GM19238 (cell line): ENCODE results near the gene TWIST2.

Experiments used
- DNase-seq: peaks from one replicate; pipeline ENCODE4 v3.0.0; 2011; ENCODE audit warnings: low spot score; ENCODE audit not compliant: insufficient read length

Gene TWIST2

DNA sequence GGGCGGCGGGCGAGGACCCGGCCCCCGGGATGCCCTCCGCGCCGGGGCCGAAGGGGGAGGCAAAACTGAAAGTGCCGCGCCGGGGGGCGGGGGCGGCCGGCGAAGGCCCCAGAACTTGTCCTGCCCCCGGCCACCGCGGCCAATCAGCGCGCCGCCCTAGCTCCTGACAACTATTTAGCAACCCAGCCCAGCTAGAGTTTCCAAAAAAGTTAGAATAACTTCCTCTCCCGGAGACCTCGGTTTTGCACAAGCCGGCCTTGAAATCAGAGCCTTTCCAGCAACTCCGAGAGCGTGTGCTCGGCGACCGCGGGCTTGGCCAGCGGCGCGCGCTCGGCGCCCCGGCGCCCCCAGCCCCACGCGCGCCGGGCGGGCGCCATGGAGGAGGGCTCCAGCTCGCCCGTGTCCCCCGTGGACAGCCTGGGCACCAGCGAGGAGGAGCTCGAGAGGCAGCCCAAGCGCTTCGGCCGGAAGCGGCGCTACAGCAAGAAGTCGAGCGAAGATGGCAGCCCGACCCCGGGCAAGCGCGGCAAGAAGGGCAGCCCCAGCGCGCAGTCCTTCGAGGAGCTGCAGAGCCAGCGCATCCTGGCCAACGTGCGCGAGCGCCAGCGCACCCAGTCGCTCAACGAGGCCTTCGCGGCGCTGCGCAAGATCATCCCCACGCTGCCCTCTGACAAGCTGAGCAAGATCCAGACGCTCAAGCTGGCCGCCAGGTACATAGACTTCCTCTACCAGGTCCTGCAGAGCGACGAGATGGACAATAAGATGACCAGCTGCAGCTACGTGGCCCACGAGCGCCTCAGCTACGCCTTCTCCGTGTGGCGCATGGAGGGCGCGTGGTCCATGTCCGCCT lies at the start of gene TWIST2:
TSS of gene TWIST2 (plus strand) at position 245 of the 850 bp plus-strand sequence. CDS start at position 376, 131 bp downstream.
- DNase-seq: no peak

DNA sequence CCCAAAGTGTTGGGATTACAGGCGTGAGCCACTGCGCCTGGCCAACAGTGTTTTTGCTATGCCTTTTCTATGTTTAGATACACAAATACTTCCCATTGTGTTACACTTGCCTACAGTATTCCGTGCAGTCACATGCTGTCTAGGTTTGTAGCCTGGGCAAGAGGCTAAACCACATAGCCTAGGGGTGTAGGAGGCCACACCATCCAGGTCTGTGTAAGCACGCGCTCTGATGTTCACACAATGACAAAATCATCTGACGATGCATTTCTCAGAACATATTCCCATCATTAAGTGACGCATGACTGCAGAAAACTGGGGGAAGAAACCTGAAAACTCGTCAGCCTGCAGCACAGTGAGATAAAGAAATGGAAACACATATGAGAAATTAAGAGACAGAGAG lies 46.1 kb upstream of the TWIST2 start:
- no peak for DNase-seq

DNA sequence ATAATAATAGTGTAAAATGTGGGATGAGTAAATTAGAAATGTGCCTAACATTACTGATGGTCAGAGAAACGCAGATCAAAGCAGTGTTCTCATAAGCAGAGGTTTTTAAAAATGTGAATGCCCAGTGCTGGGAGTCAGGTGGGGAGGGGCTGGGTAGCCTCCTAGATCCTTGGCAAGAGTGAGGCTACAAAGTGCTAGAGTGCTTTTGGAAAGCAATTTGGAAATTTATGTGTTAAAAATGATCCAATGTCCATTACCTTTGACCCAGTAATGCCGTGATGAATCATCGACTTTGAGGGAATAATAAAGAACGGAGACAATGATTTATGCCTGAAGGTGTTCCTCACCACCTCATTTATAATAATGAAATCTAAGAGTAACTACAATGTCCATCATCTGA lies 44.9 kb upstream of the TWIST2 start:
- no peak for DNase-seq

DNA sequence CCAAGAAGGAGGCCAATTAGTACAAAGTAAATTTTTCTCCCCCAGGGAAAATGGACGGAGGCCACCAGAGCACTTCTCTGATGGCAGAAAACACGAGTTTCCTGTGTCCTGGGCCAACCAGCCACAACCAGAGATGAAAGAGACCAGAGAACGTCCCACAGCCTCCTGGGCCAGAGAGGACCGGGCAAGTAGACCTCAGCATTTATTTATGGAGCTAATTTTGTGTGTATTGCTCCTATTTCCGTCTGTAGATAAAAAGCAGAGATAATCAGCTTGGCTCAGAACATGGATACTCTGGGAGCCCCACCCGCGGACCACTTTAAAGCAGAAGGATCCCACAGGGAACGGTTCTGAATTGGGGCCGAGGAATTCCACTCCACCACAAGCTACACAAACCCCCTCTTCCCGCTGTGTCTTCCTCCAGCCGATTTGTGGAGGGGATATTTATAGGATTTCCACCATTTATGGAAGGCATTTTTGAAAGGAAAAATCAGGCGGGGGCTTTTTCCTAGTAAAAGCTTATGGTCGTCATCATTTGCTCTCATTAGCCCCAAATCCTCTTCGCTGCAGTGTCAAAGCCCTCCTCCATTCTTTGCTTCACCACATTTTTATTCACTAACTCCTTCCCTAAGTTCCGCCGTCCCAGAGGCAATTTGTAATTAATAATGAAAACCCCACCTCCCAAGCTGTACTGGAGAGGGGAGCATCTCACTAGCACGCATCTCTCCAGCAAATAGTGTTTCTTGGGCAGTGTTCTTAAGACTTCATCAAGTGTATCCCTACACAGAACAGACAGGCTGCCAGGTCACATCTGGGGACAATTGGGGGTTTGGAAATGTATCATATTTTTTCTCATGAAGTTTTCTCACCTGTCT lies 43.7 kb upstream of the TWIST2 start:
- DNase-seq: no peak

DNA sequence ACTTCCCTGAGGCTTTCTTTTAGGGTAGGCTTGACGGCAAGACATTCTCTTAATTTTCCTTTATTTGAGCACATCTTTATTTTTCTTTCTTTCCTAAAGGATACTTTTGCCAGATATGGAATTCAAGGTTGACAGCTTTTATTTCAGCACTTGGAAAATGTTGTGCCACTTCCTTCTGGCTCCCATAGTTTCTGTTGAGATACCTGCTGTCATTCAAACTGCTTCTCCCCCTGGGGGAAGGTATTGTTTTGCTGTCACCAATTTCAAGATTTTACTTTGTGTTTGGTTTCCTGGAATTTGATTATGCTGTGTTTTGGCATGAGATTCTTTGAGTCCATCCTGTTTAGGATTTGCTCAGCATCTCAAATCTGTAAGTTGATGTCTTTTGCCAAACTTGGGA lies 39.1 kb upstream of the TWIST2 start:
- DNase-seq: no peak

DNA sequence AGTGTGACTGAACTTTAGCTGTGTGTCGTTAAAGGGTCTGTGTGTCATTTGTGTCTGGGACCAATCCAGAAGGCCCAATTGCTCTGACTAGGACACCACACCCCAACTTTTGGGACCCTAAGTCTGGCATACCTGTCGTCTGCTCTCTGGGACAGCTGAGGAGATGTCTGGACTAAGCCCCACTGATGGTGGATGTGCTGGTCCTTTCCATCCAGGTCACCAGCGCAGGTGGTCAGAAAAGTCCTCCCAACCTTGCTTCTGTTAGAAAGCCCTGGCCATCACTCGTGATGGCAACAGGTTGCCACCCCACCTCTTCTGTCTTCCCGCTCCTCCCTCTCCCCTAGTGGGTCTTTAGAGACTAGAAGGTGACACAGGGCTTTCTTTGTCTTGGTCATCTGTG lies 37.6 kb upstream of the TWIST2 start:
- DNase-seq: no peak

DNA sequence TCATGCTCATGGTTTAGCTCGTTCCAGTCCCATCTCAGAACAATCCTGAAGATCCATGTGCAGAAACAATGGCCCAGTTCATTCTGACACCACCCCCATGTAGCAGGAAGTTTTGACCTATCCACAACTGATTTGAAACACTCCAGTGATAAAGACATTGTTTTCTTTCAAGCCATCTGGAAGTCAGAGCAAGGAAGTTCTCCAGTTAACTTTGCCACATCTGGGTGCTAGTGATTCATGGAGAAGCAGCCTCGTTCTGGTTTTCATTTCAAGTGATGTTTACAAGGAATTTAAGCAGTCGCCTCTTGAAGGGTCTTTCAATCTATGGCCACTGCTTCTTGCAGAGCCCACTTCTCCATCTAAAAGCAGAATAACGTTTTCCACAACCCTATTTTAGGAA lies 36.6 kb upstream of the TWIST2 start:
- no peak for DNase-seq

DNA sequence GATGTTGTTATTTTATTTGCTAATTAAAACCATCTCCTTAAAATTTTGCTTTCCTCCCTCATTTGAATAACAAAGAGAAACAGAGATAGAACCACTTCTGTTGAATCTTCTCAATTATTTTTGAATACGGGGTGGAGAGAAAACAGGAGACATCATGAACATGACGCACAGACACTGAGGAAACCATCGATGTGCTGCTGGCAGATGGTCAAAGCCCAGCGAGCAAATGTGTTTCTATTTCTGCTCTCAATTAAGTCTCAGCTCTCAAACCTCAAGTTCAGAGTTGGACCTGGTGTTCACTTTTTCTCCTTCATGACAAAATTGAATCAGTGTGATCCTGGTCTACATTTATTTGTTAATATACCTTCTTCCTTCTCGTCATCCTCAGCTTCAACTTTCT lies 36.1 kb upstream of the TWIST2 start:
- DNase-seq: no peak

DNA sequence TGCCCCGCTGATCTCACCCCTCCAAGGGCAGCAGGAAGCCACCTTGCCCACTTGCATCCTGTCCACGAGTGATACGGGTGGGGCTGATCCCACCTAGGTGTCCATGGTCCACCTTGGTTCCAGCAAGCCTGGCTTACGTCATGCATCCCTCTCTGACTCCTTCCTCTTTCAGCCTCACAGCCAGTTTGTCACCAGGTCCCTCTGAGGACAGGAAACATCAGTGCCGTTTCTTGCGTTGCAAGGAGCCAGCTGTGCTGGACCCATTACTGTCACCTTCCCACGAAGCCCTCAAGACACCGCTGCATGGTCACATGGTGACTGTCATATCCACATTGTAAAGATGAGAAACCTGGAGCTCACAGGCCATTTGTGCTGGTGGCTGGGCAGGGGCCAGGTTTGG lies 34.8 kb upstream of the TWIST2 start:
- DNase-seq: no peak

DNA sequence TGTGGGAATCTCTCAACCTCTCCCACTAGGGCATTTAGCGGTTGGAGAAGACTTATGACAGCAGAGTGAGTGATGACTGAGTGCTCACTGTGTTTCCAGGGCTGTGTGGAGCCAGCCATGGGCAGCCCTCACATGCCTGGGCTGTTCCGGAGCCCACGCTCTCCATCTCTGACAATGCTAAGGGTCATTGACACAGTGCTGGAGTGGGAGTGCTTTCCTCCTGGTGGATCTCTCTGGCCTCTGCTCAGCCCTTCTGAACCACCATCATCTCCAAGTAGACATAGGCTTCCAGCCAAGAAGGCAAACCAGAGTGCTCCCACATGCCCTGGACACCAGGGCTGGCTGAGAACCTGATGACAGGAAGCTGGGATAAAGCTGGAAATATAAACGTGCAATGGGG lies 33.1 kb upstream of the TWIST2 start:
- DNase-seq: no peak

DNA sequence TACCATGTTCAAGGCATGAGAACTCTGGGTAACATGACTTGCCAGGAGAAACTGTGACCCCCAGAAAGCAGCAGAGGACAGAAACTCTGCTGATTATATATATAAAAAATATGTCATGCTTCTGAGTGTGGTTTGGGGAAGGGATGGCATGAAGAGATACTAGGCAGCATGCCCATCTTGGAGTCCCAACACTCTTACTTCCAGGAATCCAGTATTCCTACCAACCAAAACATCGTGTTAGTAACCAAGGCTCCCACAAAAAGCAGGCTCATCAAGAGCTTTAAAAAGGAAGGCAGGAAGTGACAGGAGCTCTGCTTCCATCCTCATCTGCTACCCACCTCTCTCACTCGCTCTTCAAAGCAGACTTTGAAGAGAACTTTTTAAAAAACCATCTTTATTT lies 31.6 kb upstream of the TWIST2 start:
- DNase-seq: no peak

DNA sequence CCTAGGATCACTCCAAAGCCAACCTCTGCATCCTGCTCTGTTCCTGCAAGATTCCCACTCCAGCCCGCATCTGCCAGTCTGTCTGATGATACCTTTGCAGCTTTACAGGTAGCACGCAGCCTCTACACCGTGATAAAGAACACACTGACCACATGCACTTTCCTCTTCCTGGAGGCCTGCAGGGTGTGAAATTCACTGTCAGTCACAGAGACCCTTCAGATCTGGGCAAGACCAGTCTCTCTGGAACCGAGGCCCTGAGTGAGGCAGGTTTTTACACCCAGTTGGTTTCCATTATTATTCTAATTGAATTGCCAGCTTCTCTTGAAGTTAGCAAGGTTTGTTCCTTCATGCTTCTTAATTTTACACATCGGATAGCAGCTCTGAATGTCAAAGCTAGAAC lies 30.5 kb upstream of the TWIST2 start:
- no peak for DNase-seq

DNA sequence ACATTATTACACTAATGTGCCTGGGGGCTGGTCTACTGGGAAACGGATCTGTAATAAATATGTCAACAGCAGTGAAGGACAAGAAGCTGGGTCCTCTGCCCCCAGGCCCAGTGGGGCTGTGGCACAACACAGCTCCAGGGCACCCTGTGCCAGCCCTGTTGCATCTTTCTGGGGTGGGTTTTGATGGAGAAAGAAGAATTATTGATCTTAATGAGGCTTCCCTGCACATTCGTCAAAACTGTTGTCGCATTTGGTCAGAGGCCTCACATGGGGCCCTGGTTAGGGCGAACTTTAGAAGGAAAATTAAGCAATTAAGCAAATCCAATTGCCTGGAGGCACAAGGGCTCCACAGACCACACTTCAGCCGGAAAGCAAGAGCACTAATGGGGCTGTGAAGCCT lies 30.0 kb upstream of the TWIST2 start:
- DNase-seq: no peak

DNA sequence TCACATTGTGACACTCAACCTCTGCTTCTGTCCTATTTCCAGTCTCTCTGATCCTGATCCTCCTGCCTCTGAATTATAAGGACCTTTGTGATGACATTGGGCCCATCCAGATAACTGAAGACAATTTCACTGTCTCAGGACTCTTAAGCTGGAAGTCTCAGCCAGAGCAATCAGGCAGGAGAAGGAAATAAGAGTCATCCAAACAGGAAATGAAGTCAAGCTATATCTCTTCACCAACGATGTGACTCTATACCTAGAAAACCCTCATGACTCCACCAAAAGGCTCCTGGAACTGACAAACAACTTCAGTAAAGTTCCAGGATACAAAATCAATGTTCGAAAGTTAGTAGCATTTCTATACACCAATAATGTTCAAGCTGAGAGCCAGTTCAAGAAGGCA lies 29.3 kb upstream of the TWIST2 start:
- DNase-seq: no peak

DNA sequence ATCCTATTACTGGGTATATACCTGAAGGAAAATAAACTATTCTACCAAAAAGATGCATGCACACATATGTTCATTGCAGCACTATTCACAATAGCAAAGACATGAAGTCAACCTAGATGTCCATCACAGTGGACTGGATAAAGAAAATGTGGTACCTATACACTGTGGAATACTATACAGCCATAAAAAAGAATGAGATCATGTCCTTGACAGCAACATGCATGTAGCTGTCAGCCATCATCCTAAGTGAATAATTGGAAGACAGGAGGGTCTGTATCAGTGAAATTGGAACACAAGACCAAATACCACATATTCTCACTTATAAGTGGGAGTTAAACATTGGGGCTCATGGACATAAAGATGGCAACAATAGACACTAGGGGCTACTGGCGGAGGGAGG lies 27.7 kb upstream of the TWIST2 start:
- no peak for DNase-seq

DNA sequence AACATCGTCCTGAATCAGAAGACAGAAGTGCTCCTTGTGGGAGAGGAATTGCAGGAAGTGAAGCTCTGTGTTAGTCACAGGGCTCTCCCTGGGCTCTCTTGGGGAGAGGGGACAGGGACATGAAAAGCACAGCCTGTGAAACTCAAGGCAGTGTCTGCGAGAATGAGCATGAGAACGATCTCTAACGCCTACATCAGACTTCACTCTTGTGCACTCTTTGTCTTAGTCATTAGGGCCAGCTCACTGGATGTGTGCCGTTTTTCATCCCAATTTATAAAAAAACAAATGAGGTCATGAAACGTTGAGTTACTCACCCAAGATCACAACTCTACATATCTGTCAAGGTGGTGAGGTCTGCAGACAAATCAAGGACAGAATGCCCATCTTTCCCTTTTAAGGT lies 27.0 kb upstream of the TWIST2 start:
- no peak for DNase-seq

DNA sequence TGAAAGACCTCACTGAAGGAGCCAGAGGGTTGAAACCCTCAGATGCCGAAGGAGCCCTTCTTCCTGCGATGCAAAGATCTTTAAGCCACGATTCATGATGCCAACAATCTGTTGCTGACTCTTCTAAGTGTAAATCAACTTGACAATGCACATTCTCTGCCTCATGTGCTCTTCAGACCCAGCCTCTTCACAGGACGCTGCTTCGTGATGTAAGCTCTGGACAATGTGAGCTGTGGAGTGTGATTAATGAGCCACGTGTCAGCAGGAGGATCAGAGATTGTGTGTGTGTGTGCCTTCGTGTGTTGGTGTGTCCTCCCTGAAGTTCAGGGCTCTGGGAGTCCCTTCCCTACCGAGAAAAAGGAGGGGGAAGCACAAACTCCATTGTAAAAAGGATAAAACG lies 26.5 kb upstream of the TWIST2 start:
- no peak for DNase-seq

DNA sequence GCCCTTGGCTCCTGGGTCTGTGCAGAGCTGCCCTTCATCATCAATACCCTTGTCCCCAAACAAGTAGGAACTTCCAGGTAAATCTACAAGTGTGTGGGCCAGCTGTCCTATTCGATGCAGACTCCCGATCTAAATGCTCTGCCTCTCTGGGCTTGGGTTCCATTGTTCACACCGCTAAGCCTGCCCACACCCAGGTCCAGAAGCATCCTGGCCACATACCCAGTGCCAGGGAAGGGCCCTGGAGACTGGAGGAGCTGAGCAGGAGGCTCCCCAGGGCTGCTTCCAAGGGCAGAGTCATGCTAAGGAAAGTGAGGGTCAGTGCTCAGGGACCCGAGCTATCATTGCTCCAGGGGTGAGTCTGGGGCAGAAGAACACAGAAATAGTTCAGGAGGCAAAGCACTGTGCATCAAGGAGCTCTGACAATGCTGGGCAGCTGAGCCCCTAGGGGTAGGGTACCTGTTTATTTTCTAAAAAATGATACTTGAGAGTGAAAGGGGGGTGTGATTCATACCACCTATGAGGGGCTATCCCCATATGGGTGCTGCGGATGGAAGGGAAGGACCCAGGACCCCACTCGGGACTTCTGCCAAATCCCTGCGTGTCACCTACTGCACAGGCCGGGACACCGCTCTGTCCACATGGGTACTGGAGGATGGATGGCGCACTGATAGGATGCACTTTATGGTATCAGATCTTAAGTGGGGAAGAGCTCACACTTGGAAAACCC lies 25.8 kb upstream of the TWIST2 start:
- DNase-seq: no peak

DNA sequence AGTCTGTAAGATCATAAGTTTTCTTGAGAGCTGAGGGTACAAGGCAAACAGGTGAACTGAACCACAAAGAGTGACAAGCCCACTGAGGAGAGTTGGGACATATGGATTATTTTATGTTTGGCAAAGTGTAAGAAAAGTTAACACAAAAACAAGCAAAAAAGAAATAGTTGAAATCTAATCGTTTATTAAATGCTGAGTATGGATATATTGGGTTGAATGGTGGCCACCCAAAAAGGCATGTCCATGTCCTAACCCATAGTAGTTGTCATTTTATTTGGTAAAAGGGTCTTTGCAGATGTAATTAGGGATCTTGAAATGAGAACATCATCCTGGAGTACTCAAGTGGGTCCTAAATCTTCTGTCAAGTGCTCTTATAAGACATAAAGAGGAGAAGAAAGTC lies 24.9 kb upstream of the TWIST2 start:
- no peak for DNase-seq

DNA sequence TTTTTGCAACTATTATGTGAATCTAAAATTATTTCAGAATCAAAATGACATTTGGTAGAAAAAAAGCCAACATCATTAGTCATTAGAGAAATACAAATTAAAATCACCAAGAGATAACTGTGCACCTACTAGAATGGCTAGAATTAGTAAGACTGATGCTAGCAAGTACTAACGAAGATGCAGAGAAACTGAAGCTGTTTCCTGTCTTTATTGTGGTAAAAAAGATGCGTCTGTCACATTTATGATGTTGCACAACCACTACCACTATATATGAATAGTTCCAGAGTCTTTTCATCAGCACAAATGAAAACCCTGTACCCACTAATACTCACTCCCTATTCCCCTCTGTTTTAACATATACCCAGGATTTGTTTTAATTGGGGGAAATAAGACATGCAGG lies 16.7 kb upstream of the TWIST2 start:
- DNase-seq: no peak

DNA sequence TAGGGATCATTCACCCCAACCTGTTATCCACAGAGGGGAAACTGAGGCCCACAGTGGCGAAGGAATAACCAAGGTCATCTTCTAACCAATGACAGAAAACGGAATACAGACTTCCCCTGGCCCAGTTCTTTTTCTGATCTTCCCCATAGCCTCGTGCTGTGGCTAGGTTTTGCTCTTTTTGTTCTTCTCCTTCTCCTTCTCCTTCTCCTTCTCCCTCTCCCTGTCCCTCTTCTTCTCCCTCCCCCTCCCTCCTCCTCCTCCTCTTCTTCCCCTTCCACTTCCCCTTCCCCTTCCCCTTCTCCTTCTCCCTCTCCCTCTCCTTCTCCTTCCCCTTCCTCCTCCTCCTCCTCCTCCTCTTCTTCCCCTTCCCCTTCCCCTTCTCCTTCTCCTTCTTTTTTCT lies 12.9 kb upstream of the TWIST2 start:
- no peak for DNase-seq

DNA sequence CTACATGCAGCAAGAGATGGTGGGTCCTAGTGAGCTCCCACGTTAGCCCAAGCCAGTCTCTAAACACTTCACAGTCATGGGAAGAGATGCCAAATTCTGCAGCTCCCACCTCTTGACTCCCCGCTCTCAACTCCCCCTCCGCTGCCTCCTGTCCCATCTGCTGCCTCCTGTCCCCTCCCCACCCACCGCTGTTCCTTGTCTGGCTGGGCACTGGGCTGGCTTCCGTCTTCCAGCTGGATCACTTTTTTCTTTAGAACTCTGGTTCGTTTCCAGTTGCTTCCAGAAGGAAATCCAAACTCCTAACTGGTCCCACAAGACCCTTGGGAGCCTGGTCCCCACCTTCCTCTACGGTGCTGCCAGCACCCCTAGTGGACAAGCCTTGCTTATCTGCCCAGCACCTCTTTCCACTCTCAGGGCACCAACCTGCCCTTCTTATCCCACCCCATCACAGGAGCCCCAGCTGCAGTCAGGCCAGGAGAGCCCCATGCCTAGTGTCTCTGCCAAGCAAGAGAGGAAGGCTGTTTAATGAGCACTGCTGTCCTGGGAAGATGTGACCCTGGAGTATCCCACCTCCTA lies 12.1 kb upstream of the TWIST2 start:
- DNase-seq: no peak
